HG03354 (cell line): ENCODE data around the gene RPS6KB2.
"Not testable (repeated sequence)": the region's sequence is repeated elsewhere in the genome, so short reads cannot be mapped to it uniquely, and the experiment has no call there.

ENCODE experiments used
- ATAC-seq: cut with Tn5 transposase; IDR thresholded peaks from one replicate; pipeline ENCODE4 v1.9.1; 2021; ENCODE audit warnings: mild to moderate bottlenecking; ENCODE audit not compliant: unreplicated experiment, poor library complexity, severe bottlenecking

The RPS6KB2 gene

DNA sequence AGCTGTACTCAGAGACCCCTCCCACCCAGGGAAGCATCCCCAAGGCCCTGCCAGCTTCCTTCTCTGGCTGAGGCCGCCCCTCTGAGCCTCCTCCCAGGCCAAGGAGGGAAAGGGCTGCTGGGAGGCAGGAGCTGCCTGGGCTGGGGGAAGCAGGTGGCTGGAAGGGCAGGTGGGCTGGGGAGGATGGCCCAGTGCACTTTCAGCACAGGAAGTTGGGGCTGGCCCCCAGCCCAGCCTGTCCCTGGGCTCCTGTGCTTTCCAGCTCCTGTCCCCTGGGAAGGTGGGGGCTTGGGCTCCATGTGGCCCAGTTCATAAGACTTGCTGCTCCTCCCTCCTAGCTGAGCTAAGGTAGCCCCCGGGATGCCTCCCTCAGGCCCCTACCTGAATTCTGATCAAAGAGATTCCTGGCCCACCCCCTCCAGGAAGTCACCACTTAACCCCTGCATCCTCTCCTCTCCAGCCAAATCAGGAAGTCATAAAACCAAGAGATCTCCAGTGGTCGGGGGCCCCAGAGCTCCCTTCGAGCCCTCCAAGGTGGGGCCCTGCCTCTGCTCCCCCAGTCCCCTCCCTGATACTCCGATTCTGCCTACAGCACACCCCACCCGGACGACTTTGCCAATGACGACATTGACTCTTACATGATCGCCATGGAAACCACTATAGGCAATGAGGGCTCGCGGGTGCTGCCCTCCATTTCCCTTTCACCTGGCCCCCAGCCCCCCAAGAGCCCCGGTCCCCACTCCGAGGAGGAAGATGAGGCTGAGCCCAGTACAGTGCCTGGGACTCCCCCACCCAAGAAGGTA, 31.5 kb upstream of the RPS6KB2 start:
- no peak for ATAC-seq

DNA sequence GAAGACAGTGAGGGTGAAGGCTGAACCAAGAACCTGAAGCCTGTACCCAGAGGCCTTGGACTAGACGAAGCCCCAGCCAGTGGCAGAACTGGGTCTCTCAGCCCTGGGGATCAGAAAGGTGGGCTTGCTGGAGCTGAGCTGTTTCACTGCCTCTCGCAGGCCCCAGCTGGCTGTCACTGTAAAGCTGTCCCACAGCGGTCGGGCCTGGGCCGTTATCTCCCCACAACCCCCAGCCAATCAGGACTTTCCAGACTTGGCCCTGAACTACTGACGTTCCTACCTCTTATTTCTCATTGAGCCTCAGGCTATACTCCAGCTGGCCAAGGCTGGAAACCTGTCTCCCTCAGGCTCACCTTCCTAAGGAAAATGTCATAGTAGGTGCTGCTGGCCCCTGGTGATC, 30.8 kb upstream of the RPS6KB2 start:
- no peak for ATAC-seq

DNA sequence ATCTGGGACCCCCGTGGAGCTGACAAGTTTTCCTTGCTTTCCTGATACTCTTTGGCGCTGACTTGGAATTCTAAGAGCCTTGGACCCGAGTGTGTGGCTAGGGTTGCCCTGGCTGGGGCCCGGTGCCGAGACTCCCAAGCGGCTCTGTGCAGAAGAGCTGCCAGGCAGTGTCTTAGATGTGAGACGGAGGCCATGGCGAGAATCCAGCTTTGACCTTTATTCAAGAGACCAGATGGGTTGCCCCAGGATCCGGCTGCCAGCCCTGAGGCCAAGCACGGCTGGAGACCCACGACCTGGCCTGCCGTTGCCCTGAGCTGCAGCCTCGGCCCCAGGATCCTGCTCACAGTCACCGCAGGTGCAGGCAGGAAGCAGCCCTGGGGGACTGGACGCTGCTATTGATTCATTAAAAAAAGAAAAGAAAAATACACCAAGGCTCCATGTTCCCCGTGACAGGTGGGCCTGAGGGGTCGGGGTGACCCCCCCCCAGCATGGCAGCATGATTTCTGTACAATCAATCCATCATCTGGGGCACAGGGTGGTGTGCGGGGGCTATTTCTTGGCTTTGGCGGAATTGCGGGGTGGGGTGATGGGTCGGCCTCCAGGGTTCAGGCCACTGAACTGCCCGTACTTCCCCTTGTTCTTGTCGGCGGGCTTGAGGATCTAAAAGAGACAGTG, 30.2 kb upstream of the RPS6KB2 start:
- ATAC-seq, result no peak

DNA sequence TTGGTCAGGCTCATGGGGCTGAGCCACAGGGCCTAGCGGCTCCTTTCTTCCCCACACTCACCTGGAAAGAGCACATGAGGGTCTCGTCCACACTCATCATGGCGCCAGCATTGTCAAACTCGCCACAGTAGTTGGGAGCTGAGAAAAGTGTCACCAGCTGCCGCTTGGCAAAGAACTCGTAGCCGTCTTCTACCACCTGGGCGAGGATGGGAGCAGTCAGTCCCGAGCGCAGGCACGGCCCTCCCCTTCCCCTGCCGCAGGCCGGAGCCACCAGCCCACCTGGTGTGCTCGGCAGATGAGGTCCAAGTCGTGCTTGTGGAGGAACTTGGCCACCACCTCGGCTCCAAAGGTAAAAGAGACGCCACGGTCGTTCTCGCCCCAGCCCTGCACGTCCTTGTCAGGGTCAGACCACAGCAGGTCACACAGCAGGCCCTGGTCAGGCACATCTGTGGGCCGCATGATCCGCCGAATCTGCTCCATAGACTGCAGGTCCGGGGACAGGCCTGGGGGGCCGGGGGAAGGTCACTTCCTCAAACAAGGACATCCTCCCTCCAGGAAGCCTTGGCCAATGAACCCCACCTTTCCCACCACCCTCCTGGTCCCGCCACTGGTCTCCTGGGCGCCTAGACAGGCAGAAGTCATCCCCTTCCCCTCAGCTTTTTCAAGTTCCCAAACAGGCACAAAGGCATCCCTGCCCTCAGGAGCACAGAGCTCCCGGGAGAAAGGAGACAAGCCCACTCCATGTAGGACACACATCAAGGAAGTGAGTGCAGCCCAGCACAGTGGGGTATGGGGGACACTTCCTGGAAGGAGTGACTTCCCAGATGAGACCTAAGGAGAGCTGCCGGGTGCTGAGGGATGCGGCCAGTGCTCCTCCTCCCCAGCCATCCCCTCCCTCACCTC, 29.4 kb upstream of the RPS6KB2 start:
- no peak for ATAC-seq

DNA sequence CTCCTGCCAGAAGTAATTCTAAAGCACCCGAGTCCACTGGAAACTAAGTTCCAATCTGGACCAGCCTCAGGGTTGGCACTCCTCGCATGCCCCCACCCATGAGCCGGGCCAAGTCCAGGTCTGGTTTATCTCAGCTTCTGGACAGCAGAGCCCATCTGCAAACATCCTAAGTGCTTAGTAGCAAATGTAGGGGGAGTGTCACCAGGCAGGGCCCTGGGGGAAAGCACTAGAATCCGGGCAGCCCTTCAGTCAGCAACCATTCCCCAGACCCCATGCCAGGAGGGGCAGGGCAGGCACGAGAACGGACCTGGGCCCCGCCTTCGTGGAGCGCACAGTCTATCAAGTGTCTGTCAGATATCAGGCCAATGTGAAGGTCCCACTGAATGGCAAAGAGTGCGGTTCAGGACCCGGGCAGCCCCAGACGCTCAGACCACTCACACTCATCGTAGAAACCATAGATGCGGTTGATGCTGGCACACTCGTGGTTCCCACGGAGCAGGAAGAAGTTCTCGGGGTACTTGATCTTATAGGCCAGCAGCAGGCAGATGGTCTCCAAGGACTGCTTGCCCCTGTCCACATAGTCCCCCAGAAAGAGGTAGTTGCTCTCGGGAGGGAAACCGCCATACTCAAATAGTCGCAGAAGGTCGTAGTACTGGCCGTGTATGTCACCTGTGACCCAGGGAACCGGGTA, 27.9 kb upstream of the RPS6KB2 start:
- ATAC-seq, result no peak

DNA sequence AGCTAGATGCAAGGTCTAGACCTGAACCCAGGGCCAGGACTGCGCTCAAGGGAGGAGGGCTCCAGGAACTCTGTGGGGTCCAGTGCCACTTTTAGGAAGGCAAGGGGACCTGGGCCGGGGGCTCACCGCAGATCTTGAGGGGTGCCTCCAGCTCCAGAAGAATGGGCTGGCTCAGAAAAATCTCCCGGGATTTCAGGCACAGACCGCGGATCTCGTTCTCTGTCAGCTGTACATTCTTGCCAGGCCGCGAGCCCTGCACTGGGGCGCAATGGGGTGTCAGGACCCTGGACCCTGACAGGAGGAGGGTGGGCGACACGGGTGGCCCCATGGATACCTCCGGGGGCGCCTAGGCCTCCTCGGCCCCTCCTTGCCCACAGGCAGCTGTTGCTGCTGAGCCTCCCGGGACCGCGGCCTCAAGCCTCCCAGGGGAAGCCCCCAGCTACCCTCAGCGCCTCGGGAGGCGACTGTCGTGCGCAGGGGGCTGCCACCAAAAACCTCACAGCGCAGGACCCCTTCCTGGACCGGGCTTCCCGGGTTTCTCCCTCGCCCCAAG, 27.3 kb upstream of the RPS6KB2 start:
- ATAC-seq, result no peak

DNA sequence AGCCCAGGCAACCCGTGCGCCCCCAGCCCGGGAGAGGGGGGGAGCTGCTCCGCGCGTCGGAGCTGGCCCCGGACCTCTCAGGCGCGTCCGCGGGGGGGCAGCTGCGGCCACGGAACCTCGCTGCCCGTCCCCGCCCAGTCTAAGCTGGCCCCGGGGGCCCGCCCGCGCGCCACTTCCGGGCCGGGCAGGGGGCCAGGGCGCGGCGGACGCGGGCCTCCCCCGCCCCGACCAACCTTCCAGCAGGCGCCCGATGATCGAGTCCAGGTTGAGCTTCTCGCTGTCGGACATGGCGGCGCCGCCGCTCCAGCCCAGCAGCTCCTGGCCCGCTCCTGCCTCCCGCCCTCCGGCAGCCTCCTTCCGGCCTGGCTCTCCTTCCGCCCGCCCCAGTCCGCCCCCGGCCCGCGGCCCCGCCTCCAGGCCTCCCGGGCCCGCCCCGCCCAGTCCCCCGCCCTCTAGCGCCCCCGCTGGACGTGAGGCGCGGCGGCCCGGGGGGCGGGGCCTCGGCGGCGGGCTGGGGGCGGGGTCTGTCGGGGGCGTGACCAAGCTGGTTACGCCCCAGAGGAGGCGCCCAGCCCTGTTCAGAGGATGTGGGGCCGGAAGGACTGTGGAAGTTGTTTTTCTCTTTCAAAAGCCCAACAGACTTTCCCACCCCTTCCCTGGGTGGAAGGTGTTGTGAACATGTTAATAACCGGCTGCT, 26.7 kb upstream of the RPS6KB2 start, which contains the start of gene PPP1CA:
Gene PPP1CA, minus strand, starts transcription at position 364 of the 697 bp plus-strand sequence. Its CDS starts 76 bp downstream, at position 288.
- peak; percentile 76 for ATAC-seq

DNA sequence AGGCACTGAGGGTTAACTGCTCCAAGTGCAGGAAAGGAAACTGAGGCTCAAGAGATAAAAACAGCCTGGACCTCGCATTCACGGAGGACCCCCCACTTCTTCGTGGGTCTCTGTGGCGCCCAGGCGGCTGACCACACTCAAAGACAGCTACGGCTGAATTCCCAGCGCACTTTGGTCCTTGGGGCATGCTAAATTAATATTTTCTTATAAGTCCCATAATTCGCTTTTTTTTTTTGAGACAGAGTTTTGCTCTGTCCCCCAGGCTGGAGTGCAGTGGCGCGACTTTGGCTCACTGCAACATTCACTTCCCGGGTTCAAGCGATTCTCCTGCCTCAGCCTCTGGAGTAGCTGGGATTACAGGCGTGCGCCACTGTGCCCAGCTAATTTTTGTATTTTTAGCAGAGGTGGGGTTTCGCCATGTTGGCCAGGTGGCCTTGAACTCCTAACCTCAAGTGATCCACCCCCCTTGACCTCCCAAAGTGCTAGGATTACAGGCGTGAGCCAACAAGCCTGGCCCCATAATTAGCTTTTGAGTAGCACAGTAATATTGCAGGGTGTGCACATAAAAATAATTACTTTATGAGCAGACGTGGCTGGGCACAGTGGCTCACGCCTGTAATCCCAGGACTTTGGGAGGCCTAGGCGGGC, 26.0 kb upstream of the RPS6KB2 start:
- ATAC-seq, result not testable (repeated sequence)

DNA sequence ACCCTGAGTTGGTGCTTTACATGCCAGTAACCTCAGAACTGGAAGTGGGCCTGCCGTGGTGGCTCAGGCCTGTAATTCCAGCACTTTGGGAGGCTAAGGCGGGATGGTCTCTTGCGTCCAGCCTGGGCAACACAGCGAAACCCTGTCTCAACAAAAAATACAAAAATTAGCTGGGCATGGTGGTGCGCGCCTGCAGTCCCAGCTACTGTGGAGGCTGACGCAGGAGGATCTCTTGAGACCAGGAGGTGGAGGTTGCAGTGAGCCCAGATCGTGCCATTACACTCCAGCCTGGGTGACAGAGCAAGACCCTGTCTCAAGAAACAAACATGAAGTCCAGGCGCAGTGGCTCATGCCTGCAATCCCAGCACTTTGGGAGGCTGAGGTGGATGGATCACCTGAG, 25.2 kb upstream of the RPS6KB2 start:
- not testable (repeated sequence) for ATAC-seq

DNA sequence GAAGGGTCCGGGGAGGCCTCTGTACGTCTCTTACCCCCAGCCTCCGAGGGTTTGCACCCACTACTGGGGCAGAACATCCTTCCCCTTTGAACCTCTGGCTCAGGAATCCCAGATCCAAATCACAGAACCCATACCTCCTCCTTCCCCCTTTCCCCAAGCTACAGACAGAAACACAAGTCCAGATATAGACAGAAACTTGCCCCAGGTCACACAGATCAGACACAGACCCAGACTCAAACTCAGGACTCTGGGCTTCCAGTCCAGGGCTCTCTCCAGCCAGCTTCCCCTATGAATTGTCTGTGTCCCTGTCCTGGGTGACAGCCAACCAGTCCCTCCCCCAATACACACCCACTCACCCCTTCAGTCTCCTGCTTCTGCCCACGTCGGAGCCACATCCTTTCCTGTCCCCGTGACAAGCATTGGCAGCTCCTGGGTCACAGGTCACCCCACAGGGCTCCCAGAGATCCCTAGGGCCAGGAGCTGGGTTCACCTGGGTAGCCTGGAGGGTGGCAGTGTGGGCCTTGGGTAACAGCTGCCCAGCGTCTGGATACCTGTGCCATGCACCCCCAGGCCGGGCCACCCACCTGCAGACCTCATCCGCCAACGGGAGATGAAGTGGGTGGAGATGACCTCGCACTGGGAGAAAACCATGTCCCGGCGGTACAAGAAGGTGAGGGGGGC, 23.6 kb upstream of the RPS6KB2 start:
- ATAC-seq, result no peak

DNA sequence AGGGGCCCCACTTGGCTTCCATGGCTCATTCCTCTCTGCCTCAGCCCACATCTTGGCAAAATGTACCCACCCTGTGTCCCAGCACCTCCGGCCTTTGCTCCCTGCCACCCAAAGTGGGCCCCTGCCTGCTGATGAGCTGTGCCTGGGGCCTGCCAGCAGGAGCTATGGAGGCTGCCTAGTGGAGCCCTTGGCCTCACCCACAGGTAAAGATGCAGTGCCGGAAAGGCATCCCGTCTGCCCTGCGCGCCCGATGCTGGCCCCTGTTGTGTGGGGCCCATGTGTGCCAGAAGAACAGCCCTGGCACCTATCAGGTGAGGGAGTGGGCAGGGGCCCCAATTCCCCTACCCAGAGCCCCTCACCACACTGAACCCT, 23.1 kb upstream of the RPS6KB2 start:
- ATAC-seq, result no peak

DNA sequence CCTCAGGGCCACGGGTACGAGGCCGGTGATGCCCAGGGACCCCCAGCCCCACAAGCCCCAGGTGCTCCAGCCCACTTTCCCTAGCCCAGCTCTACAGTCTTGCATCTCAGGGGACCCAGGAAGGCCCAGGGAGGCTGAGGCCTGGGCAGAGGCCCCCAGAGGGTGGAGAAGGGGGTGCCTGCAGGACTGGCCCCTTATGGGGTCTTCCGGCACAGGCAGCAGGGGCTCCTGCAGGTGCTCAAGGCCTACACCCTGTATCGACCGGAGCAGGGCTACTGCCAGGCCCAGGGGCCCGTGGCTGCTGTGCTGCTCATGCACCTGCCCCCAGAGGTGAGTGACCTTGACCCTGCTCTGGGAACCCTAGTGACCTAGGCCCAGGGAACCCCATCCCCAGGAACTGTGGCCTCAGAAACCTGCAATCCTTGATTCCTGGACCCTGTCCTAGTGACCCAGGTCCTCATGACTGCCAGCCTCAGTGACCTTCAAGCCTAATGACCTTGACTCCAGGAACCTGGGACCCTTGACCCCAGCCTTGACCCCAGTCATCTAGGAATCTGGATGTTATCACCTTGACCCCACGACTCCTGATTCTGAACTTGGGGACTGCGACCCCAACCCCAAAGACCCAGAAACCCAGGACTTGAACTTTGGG, 22.5 kb upstream of the RPS6KB2 start:
- no peak for ATAC-seq

DNA sequence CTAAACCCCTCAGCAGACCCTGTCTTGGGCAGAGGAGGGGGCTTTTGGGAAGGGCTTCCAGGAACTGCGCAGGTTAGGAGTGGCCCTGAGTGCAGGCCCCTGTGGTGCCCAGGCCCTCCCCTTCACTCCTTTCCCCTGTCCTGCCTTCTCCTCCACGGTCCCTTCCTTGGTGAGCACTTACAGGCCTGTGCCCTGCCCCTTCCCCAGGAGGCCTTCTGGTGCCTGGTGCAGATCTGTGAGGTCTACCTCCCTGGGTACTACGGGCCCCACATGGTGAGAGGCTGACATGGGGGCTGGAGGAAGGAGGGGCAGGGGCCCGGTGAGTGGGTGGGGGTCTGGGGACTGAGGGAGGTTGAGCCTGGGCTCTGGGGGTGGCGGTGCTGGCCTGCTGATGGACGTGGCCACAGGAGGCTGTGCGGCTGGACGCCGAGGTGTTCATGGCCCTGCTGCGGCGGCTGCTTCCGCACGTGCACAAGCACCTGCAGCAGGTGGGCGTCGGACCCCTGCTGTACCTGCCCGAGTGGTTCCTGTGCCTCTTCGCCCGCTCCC, 21.8 kb upstream of the RPS6KB2 start:
- no peak for ATAC-seq

DNA sequence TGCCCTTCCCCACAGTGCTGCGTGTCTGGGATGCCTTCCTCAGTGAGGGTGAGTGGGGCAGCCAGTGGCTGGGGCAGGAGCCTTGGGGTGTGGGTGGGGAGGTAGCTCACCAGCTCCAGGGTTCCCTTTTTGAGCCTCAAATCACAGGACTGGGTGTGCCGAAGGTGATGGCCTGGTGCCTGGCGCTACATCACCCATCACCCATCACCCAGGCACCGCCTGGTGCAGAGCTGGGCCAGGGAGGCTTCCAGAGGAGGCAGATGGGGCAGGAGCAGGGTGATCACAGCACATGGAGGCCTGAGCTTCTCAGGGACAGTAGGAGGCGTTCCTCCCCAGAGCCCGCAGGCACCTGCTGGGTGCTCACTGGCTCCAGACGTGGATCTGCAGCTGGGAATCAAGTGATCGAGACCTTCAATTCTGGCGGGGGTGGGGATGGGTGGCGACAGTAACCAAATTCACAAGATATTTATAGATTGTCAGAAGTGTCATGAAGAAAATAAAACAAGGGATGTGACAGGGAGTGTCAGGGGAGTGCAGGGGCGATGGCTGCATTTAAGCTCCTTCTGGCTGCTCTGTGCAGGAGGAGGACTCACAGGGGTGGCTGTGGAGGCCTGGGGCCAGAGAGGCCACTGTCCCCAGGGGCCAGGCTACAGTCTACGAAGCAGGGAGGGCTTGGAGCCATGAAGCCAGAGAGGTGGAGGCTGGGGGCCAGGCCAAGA, 21.2 kb upstream of the RPS6KB2 start:
- no peak for ATAC-seq

DNA sequence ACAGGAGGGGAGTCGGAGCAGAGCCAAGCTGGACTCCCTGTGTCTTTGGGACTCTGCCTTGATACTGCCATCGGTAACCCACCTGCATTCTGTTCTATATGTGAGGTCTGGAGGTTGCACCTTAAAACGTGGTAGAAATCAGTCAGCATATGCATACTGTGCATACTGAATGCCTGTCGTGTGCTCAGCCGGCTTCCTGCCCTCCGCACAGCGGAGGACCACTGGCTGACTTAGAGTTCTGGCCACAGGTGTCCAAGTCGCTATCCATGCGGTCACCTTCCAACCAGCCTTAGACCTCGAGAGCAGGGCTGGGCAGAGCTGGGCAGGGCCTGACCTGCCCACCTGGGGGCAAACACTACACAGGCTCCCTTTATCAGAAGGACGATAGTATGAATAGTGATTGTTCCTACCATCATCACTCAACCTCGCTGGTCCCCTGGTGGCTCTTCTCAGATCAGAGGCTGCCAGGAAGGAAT, 20.6 kb upstream of the RPS6KB2 start:
- ATAC-seq, result no peak

DNA sequence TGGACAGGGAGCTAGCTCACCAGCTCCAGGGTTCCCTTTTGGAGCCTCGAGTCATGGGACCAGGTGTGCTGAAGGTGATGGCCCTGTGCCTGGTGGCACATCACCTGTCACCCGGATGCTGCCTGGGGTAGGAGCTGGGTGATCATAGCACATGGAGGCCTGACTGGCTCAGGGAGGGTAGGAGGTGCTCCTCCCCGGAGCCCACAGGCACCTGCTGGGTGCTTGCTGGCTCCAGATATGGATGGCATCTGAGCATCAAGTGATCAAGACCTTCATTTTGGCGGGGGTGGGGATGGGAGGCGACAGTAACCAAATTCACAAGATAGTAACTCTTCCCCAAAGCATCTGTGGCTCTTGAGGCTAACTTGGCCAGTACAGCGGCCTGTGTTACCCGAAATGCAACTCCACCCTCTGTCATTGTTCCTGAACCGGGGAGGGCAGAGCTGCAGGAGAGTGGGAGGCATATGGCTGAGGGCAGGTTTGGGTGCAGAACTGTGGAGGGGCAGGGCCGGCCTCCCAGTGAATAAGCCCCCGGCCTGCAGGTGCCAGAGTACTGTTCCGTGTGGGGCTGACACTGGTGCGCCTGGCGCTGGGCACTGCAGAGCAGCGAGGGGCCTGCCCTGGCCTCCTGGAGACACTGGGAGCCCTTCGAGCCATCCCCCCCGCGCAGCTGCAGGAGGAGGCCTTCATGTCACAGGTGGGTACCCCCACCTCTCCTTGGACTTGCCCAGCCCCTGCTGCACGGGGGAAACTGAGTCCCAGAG, 19.7 kb upstream of the RPS6KB2 start:
- ATAC-seq, result no peak
